Peyer's patch (tissue), 4 donors: Measurements from ENCODE around the gene KRTAP5-4.

Experiments
- POLR2A ChIP-seq, 2 donors: fragments of 450-650 bp; IDR thresholded peaks; one replicate each; pipeline ENCODE4 v1.5.1; 2017; ENCODE audit warnings: antibody characterized with exemption in 2 of 2, mild to moderate bottlenecking in 2 of 2, moderate library complexity in 2 of 2
- TF ChIP-seq, protein P1 (sequence below), 6 experiments: fragments of 450-650 bp in 4 of 6; fragments of 200-600 bp in 2 of 6; sonication (generic) in 1 of 6; IDR thresholded peaks; one replicate each; pipeline ENCODE4 v1.5.1; 2017 to 2019; ENCODE audit warnings: antibody characterized with exemption in 6 of 6, mild to moderate bottlenecking in 3 of 6, moderate library complexity in 1 of 6

DNA sequence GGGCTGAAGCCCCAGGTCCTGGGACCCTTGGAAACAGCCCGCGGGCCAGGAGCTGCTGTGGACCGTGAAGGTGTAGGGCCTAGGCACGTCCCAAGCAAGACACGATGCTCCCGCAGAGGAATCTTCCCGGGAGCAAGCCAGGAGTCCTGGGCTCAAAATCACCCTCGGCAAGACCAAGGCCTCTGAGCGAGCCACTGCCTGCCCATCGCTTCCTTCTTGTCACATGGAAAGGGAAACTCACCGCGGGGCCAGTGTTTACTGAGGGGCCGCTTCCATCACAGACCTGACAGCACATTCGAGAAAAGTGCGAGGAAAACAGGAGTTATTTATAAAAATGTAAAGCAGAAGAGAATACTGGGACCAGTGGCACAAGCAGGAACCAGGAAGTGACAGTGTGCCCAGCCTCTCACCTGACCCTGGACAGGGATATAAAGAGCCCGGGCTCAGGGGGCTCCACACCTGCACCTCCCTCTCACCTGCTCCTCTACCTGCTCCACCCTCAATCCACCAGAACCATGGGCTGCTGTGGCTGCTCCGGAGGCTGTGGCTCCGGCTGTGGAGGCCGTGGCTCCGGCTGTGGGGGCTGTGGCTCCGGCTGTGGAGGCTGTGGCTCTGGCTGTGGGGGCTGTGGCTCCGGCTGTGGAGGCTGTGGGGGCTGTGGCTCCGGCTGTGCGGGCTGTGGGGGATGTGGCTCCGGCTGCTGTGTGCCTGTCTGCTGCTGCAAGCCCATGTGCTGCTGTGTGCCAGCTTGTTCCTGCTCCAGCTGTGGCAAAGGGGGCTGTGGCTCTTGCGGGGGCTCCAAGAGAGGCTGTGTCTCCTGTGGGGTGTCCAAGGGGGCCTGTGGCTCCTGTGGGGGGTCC is 7.6 kb upstream of the KRTAP5-4 start, which contains the start of gene KRTAP5-5:
- TF ChIP-seq, protein P1, sequence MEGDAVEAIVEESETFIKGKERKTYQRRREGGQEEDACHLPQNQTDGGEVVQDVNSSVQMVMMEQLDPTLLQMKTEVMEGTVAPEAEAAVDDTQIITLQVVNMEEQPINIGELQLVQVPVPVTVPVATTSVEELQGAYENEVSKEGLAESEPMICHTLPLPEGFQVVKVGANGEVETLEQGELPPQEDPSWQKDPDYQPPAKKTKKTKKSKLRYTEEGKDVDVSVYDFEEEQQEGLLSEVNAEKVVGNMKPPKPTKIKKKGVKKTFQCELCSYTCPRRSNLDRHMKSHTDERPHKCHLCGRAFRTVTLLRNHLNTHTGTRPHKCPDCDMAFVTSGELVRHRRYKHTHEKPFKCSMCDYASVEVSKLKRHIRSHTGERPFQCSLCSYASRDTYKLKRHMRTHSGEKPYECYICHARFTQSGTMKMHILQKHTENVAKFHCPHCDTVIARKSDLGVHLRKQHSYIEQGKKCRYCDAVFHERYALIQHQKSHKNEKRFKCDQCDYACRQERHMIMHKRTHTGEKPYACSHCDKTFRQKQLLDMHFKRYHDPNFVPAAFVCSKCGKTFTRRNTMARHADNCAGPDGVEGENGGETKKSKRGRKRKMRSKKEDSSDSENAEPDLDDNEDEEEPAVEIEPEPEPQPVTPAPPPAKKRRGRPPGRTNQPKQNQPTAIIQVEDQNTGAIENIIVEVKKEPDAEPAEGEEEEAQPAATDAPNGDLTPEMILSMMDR (IDR thresholded peaks at IDR 0.05), result no peak
- TF ChIP-seq POLR2A (IDR thresholded peaks at IDR 0.05), result no peak
